Occipital lobe (tissue), 2 donors: ENCODE data around the gene SBNO2. TPM values are rescaled to one million over a fixed set of nuclear protein-coding genes. Genes with fewer than 3 reads are reported as not detected.
A peak's percentile ranks its signal among the peaks of the same experiment; 100 is the strongest.
"Not testable (repeated sequence)": the region's sequence is repeated elsewhere in the genome, so short reads cannot be mapped to it uniquely, and the experiment has no call there.

ENCODE experiments used
- DNase-seq: peaks from one replicate; lab custom pipeline; 2025; lab: John Stamatoyannopoulos, UW
- total RNA-seq: library from RNA; depleted of rRNA; stranded (reverse); fragments of >200 nt; gene quantifications from one replicate; pipeline ENCODE4 v1.2.3, GENCODE V29; 2014

Gene SBNO2
- total RNA-seq, 1 donor from 2014 or later, result 4.2 TPM

GRCh38 chr19:1136201-1136600, 37.9 kb downstream of the SBNO2 start:
- DNase-seq, result no peak

GRCh38 chr19:1135454-1135853, 38.6 kb downstream of the SBNO2 start:
- DNase-seq, result no peak

- DNase-seq, result no peak
These were observed 39.6 kb downstream of the SBNO2 start for GRCh38 chr19:1134431-1134830.

- DNase-seq, result no peak
These were observed 40.6 kb downstream of the SBNO2 start for GRCh38 chr19:1133471-1133929.

GRCh38 chr19:1132552-1133383, 41.3 kb downstream of the SBNO2 start:
- DNase-seq, result no peak

GRCh38 chr19:1131718-1132551, 42.1 kb downstream of the SBNO2 start:
- peak; percentile 25 for DNase-seq

- DNase-seq, result no peak
These were observed 43.0 kb downstream of the SBNO2 start for GRCh38 chr19:1130771-1131717.

- DNase-seq, result no peak
These were observed 44.5 kb downstream of the SBNO2 start for GRCh38 chr19:1129535-1129934.

- not testable (repeated sequence) for DNase-seq
These were observed 45.0 kb downstream of the SBNO2 start for GRCh38 chr19:1129084-1129483.

- DNase-seq, result no peak
These were observed 46.0 kb downstream of the SBNO2 start for GRCh38 chr19:1128106-1128505.

- no peak for DNase-seq
These were observed 46.9 kb downstream of the SBNO2 start for GRCh38 chr19:1126984-1127760.

GRCh38 chr19:1125601-1126467, 48.2 kb downstream of the SBNO2 start:
- no peak for DNase-seq

GRCh38 chr19:1123885-1124677, 50.0 kb downstream of the SBNO2 start:
- DNase-seq, result no peak

GRCh38 chr19:1123381-1123780, 50.7 kb downstream of the SBNO2 start:
- no peak for DNase-seq

- no peak for DNase-seq
These were observed 51.1 kb downstream of the SBNO2 start for GRCh38 chr19:1122972-1123363.

- no peak for DNase-seq
These were observed 51.8 kb downstream of the SBNO2 start for GRCh38 chr19:1122021-1122971.

- DNase-seq, result no peak
These were observed 52.7 kb downstream of the SBNO2 start for GRCh38 chr19:1121395-1121794.
